ENCODE data around the gene CD99.

Gene CD99

DNA sequence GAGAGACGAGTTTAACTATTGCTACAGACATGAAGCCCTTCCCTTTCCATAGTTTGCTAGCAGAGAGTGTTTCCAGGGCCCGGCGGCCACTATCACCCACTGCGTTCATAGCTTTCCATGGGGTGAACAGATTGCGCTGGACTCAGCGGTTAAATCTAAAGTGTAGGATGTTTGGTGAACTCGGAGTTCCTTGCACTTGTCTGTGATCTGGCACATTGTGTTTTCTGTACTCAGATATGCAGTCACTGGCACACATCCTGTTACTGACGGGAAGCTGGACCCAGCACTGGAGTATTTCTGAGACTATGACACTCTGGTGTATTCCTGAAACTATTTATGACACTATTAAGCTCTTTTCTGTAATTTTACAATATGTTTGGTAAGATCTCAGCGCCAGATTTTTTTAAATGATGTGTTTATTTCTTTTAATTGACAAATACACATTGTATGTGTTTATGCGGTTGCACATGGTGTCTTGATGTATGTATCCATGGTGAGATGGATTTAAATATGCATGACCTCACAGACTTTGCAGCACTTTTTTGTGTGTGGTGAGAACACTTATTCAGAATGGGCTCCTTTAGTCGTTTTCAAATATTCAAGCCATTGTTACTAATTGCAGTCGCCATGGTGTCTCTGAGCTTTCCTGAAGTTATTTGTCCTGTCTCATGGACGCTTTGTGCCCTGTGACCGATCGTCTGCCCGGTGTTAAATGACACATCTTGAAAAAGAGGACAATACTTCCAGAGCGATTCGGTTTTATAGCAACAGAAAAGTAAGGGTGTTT, 14.1 kb downstream of the CD99 start:
- Histone ChIP-seq H3K27ac (ENCODE audit: low read depth, low read length, poor library complexity, severe bottlenecking) (peak overlapping the region; percentile 51), H4K20me1 (ENCODE audit: insufficient read depth, low read length) (no peaks in the 10 kb centered on the region), H3K27me3 (ENCODE audit: insufficient read depth, low read length) (no peaks in the 10 kb centered on the region), H3K4me1 (ENCODE audit: insufficient read depth, low read length, severe bottlenecking) (peaks cover 74% of the 10 kb centered on the region), H3K9me3 (ENCODE audit: low read length) (no peaks in the 10 kb centered on the region), H3F3A (ENCODE audit: insufficient read depth, low read length) (0 out of 2 replicates have a peak, but pooled peaks cover 3% of the 10 kb centered on the region), H3K36me3 (ENCODE audit: insufficient read depth, low read length) (no peaks in the 10 kb centered on the region), H3K9ac (ENCODE audit: low read length) (no peak overlapping the region), H3K9me2 (ENCODE audit: low read depth, low read length) (no peaks in the 10 kb centered on the region), H3K4me3 (ENCODE audit: low read depth, low read length, poor library complexity, severe bottlenecking) (no peak overlapping the region), H3K79me2 (ENCODE audit: insufficient read depth, low read length) (no peaks in the 10 kb centered on the region), H3K4me2 (ENCODE audit: low read length) (no peak overlapping the region), H2AFZ (ENCODE audit: low read length) (no peak overlapping the region)
- TF ChIP-seq, protein P1, sequence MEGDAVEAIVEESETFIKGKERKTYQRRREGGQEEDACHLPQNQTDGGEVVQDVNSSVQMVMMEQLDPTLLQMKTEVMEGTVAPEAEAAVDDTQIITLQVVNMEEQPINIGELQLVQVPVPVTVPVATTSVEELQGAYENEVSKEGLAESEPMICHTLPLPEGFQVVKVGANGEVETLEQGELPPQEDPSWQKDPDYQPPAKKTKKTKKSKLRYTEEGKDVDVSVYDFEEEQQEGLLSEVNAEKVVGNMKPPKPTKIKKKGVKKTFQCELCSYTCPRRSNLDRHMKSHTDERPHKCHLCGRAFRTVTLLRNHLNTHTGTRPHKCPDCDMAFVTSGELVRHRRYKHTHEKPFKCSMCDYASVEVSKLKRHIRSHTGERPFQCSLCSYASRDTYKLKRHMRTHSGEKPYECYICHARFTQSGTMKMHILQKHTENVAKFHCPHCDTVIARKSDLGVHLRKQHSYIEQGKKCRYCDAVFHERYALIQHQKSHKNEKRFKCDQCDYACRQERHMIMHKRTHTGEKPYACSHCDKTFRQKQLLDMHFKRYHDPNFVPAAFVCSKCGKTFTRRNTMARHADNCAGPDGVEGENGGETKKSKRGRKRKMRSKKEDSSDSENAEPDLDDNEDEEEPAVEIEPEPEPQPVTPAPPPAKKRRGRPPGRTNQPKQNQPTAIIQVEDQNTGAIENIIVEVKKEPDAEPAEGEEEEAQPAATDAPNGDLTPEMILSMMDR (IDR thresholded peaks at IDR 0.05; ENCODE audit: low read length) = no peak
- TF ChIP-seq EZH2 (IDR thresholded peaks at IDR 0.05; ENCODE audit: borderline replicate concordance, low read length) = no peak

DNA sequence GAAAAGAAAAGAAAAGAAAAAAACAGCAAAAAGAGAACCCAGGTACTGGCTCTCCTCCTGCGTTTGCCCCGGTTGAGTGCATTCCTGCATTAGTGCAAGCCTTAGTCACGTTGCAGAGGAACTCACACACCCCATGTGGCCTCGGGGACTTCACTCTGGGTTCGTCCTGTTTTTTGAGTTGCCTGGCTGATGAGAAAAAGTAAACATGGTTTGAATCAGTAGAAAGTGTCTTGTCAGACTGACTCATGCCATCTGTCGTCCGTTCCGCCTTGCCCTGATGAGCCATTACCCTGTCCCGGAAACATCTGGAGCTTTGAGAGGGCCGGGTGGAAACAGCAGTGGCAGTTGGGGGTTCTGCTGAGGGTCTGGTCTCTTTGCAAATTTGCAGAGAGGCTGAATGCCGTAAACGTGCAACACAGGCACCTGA, 16.3 kb downstream of the CD99 start:
- Histone ChIP-seq H3K27me3 (ENCODE audit: insufficient read depth, low read length) (no peaks in the 10 kb centered on the region), H3K4me1 (ENCODE audit: insufficient read depth, low read length, severe bottlenecking) (peaks cover 59% of the 10 kb centered on the region), H3K9ac (ENCODE audit: low read length) (peak overlapping the region; percentile 58), H3K9me3 (ENCODE audit: low read length) (no peaks in the 10 kb centered on the region), H3K9me2 (ENCODE audit: low read depth, low read length) (no peaks in the 10 kb centered on the region), H3K4me2 (ENCODE audit: low read length) (peak overlapping the region; percentile 62), H3K79me2 (ENCODE audit: insufficient read depth, low read length) (no peaks in the 10 kb centered on the region), H3K27ac (ENCODE audit: low read depth, low read length, poor library complexity, severe bottlenecking) (peak overlapping the region; percentile 98), H4K20me1 (ENCODE audit: insufficient read depth, low read length) (no peaks in the 10 kb centered on the region), H3K36me3 (ENCODE audit: insufficient read depth, low read length) (no peaks in the 10 kb centered on the region), H3K4me3 (ENCODE audit: low read depth, low read length, poor library complexity, severe bottlenecking) (peak overlapping the region; percentile 41), H2AFZ (ENCODE audit: low read length) (no peak overlapping the region), H3F3A (ENCODE audit: insufficient read depth, low read length) (0 out of 2 replicates have a peak, but pooled peaks cover 3% of the 10 kb centered on the region)
- TF ChIP-seq EZH2 (IDR thresholded peaks at IDR 0.05; ENCODE audit: borderline replicate concordance, low read length) = no peak
- TF ChIP-seq, protein P1 (IDR thresholded peaks at IDR 0.05; ENCODE audit: low read length) = no peak

DNA sequence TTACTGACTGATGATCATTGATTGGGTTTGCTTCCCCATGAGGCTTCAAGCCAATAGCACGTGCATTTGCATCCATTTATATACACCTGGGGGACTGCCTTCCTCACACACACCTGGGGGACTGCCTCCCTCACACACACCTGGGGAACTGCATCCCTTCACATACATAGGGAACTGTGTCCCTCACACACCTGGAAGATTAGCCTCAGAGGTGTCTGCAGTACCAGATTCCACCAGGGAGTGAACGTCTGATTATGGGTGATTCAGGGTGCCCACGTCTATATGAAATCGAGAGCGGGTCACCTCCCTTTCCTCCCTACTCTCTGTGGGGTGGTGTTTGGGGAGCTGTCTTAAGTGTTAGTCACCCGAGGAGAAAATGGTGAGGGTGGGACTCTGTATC, 16.9 kb downstream of the CD99 start:
- H3K4me1 ChIP-seq (ENCODE audit: insufficient read depth, low read length, severe bottlenecking) = peaks cover 59% of the 10 kb centered on the region
- H2AFZ ChIP-seq (ENCODE audit: low read length) = no peak overlapping the region
- no peaks in the 10 kb centered on the region for H3K79me2 ChIP-seq (ENCODE audit: insufficient read depth, low read length)
- H3F3A ChIP-seq (ENCODE audit: insufficient read depth, low read length) = 0 out of 2 replicates have a peak, but pooled peaks cover 3% of the 10 kb centered on the region
- no peaks in the 10 kb centered on the region for H3K9me3 ChIP-seq (ENCODE audit: low read length)
- peak overlapping the region; percentile 26 for H3K4me3 ChIP-seq (ENCODE audit: low read depth, low read length, poor library complexity, severe bottlenecking)
- H3K4me2 ChIP-seq (ENCODE audit: low read length) = peak overlapping the region; percentile 62
- H3K9me2 ChIP-seq (ENCODE audit: low read depth, low read length) = no peaks in the 10 kb centered on the region
- H3K27ac ChIP-seq (ENCODE audit: low read depth, low read length, poor library complexity, severe bottlenecking) = peak overlapping the region; percentile 98
- TF ChIP-seq EZH2 (IDR thresholded peaks at IDR 0.05; ENCODE audit: borderline replicate concordance, low read length) = no peak
- TF ChIP-seq, protein P1 (IDR thresholded peaks at IDR 0.05; ENCODE audit: low read length) = no peak
- peaks cover 5% of the 10 kb centered on the region; the same call in 1 of the 2 replicates for H3K36me3 ChIP-seq (ENCODE audit: insufficient read depth, low read length)
- H3K9ac ChIP-seq (ENCODE audit: low read length) = peak overlapping the region; percentile 58
- H3K27me3 ChIP-seq (ENCODE audit: insufficient read depth, low read length) = no peaks in the 10 kb centered on the region
- H4K20me1 ChIP-seq (ENCODE audit: insufficient read depth, low read length) = no peaks in the 10 kb centered on the region
